Smooth muscle cell (in vitro differentiated cells): Measurements from ENCODE around the gene CLOCK. TPM values are rescaled to one million over a fixed set of nuclear protein-coding genes. Genes with fewer than 3 reads are reported as not detected.

Source experiments
- DNase-seq: peaks from one replicate; lab custom pipeline; 2025; ENCODE audit not compliant: unreplicated experiment; lab: John Stamatoyannopoulos, UW
- H2AFZ ChIP-seq: fragments of 200-600 bp; sonication (generic); 2 replicates; pipeline ENCODE4 v1.6.0; 2016; ENCODE audit warnings: antibody characterized with exemption, low read depth, mild to moderate bottlenecking
- H3F3A ChIP-seq: fragments of 200-600 bp; sonication (generic); 2 replicates; pipeline ENCODE4 v1.6.0; 2017; ENCODE audit warnings: antibody characterized with exemption, low read depth
- H3K27ac ChIP-seq: fragments of 200-600 bp; sonication (generic); 2 replicates; pipeline ENCODE4 v1.5.1; 2016; ENCODE audit warnings: low read depth, mild to moderate bottlenecking
- H3K27me3 ChIP-seq: fragments of 200-600 bp; sonication (generic); 2 replicates; pipeline ENCODE4 v1.6.1; 2016; ENCODE audit warnings: low read depth, mild to moderate bottlenecking
- H3K36me3 ChIP-seq: fragments of 200-600 bp; sonication (generic); 2 replicates; pipeline ENCODE4 v1.5.1; 2016; ENCODE audit warnings: low read depth
- H3K4me1 ChIP-seq: fragments of 200-600 bp; sonication (generic); 2 replicates; pipeline ENCODE4 v1.5.1; 2016; ENCODE audit warnings: low read depth
- H3K4me2 ChIP-seq: fragments of 200-600 bp; sonication (generic); 2 replicates; pipeline ENCODE4 v1.6.0; 2016; ENCODE audit warnings: mild to moderate bottlenecking
- H3K4me3 ChIP-seq: fragments of 200-600 bp; sonication (generic); 2 replicates; pipeline ENCODE4 v1.5.1; 2016; ENCODE audit warnings: mild to moderate bottlenecking
- H3K79me2 ChIP-seq: fragments of 200-600 bp; sonication (generic); 2 replicates; pipeline ENCODE4 v1.6.0; 2016; ENCODE audit warnings: low read depth, mild to moderate bottlenecking
- H3K9ac ChIP-seq: fragments of 200-600 bp; sonication (generic); 2 replicates; pipeline ENCODE4 v1.6.0; 2016; ENCODE audit warnings: low read depth
- H3K9me3 ChIP-seq: fragments of 200-600 bp; sonication (generic); replicated peaks from 2 replicates; pipeline ENCODE4 v1.5.1; 2016; ENCODE audit warnings: low read depth
- H4K20me1 ChIP-seq: fragments of 200-600 bp; sonication (generic); 2 replicates; pipeline ENCODE4 v1.6.0; 2016; ENCODE audit warnings: low read depth
- WGBS: methylation state at CpG from one replicate; pipeline ENCODE4 v1.1.7; 2016; ENCODE audit warnings: low lambda C conversion rate; 5-methylcytosine and 5-hydroxymethylcytosine counted together
- polyA plus RNA-seq: library from polyadenylated mRNA; unstranded; fragments of >200 nt; fragmentation: Nextera tagmentation; extraction: Ambion mirVana; gene quantifications from 2 replicates; pipeline ENCODE4 v1.2.1, GENCODE V29; 2016
- total RNA-seq: library from RNA; depleted of rRNA; stranded (reverse); fragments of >200 nt; gene quantifications from 2 replicates; pipeline ENCODE4 v1.2.3, GENCODE V29; 2014
- TF ChIP-seq, protein P1 (sequence below): fragments of 200-600 bp; sonication (generic); IDR thresholded peaks from 2 replicates; pipeline ENCODE4 v1.5.1; 2017; ENCODE audit warnings: borderline replicate concordance, mild to moderate bottlenecking, antibody characterized with exemption; ENCODE audit not compliant: insufficient read depth, poor library complexity, severe bottlenecking

CLOCK gene
- total and polyA plus RNA-seq, 2 experiments from 2014 or later = 5.9 to 32.3 TPM

DNA sequence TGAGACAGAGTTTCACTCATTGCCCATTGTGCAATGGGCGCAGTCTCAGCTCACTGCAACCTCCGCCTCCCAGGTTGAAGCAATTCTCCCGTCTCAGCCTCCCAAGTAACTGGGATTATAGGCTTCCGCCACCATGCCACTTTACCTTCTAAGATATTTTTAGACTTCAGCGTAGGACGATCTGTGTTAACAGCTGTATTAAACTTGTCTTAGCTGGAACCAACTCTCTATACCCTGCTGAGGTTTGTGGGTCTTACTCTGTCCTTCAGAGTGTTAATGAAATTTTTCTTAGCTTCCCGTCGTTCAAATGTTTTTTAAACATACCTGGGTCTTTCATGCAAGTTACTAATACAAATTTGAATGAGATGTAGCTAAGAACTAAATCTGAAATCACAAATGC is 136.3 kb downstream of the CLOCK start:
- peaks cover 100% of the 10 kb centered on the region for H3K79me2 ChIP-seq
- H3K4me1 ChIP-seq = peaks cover 5% of the 10 kb centered on the region
- H3F3A ChIP-seq = no peaks in the 10 kb centered on the region
- H3K9me3 ChIP-seq = no peaks in the 10 kb centered on the region
- peaks cover 5% of the 10 kb centered on the region for H3K36me3 ChIP-seq
- no peak overlapping the region for H3K4me2 ChIP-seq
- H3K27ac ChIP-seq = peak overlapping the region; percentile 48
- H3K4me3 ChIP-seq = no peak overlapping the region
- H4K20me1 ChIP-seq = peaks cover 100% of the 10 kb centered on the region
- no peak overlapping the region for H2AFZ ChIP-seq
- H3K9ac ChIP-seq = no peak overlapping the region
- no peaks in the 10 kb centered on the region for H3K27me3 ChIP-seq
- WGBS = 95% methylated on average over 8 of the region's 8 CpGs
- TF ChIP-seq, protein P1, sequence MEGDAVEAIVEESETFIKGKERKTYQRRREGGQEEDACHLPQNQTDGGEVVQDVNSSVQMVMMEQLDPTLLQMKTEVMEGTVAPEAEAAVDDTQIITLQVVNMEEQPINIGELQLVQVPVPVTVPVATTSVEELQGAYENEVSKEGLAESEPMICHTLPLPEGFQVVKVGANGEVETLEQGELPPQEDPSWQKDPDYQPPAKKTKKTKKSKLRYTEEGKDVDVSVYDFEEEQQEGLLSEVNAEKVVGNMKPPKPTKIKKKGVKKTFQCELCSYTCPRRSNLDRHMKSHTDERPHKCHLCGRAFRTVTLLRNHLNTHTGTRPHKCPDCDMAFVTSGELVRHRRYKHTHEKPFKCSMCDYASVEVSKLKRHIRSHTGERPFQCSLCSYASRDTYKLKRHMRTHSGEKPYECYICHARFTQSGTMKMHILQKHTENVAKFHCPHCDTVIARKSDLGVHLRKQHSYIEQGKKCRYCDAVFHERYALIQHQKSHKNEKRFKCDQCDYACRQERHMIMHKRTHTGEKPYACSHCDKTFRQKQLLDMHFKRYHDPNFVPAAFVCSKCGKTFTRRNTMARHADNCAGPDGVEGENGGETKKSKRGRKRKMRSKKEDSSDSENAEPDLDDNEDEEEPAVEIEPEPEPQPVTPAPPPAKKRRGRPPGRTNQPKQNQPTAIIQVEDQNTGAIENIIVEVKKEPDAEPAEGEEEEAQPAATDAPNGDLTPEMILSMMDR = no peak
- no peak for DNase-seq

DNA sequence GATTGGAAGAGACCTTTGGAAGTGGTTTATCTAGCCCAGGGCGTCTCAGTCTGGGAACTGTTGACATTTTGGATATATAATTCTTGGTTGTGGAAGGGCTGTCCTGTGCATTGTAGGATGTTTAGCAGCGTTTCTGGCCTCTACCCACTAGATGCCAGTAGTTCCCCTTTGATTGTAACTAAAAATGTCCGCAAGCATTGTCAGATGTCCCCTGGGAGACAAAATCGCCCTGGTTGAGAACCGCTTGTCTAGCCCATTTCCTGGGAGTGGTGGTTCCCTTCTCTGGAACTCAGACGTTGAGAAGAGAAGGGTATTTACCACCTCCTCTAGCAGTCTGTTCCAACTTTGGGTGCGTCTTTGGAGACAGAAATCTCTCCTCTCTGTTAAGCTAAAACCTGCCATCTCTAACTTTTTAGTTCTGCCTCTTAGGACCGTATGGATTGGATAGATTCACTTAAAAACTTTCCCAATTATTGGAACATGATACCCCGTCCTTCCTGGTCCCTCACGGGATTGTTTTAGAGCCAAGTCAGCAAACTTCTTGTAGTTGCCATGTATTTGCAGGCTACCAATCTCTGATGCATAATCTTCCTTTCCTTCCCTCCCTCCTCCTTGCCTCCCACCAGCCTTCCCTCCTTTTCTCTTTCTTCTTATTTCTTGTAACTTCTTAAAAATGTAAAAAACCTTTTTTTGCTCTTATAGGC is 137.1 kb downstream of the CLOCK start:
- peak overlapping the region; percentile 48 for H3K27ac ChIP-seq
- peak overlapping the region; percentile 6 for H3K9ac ChIP-seq
- no peak overlapping the region for H3K4me3 ChIP-seq
- peaks cover 5% of the 10 kb centered on the region for H3K4me1 ChIP-seq
- no peak for DNase-seq
- WGBS = 57% methylated on average over 10 of the region's 10 CpGs
- no peak overlapping the region for H2AFZ ChIP-seq
- peaks cover 5% of the 10 kb centered on the region for H3K36me3 ChIP-seq
- H3K9me3 ChIP-seq = no peaks in the 10 kb centered on the region
- peaks cover 5% of the 10 kb centered on the region for H3F3A ChIP-seq
- peak overlapping the region; percentile 40 for H3K4me2 ChIP-seq
- peaks cover 100% of the 10 kb centered on the region for H3K79me2 ChIP-seq
- peaks cover 100% of the 10 kb centered on the region for H4K20me1 ChIP-seq
- H3K27me3 ChIP-seq = no peaks in the 10 kb centered on the region
- TF ChIP-seq, protein P1 = peak; percentile 20

DNA sequence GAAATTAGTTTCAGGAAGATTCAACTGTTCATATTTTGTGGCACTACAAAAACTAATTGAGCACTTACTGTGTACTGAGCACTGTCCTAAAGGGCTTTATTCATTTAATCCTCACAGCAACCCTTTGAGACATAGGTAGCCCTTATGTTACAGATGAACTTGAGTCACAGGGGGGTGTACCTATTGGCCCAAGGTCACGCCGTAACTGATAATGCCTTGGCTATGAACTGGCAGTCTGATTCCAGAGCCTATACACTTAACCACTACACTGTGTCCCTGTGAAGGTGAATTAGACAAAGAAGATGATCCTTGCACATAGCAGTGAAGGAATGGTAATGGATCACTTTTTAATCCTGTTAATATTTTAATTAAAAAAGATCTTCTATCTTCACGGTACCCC is 138.9 kb downstream of the CLOCK start:
- peaks cover 5% of the 10 kb centered on the region for H3K4me1 ChIP-seq
- peaks cover 100% of the 10 kb centered on the region for H4K20me1 ChIP-seq
- no peaks in the 10 kb centered on the region for H3K27me3 ChIP-seq
- peaks cover 6% of the 10 kb centered on the region for H3K36me3 ChIP-seq
- TF ChIP-seq, protein P1 = no peak
- H3K4me3 ChIP-seq = no peak overlapping the region
- no peak overlapping the region for H2AFZ ChIP-seq
- peaks cover 100% of the 10 kb centered on the region for H3K79me2 ChIP-seq
- no peaks in the 10 kb centered on the region for H3K9me3 ChIP-seq
- peaks cover 10% of the 10 kb centered on the region for H3F3A ChIP-seq
- H3K9ac ChIP-seq = no peak overlapping the region
- H3K27ac ChIP-seq = peak overlapping the region; percentile 48
- no peak for DNase-seq
- 74% methylated on average over 3 of the region's 3 CpGs for WGBS
- H3K4me2 ChIP-seq = peak overlapping the region; percentile 40

DNA sequence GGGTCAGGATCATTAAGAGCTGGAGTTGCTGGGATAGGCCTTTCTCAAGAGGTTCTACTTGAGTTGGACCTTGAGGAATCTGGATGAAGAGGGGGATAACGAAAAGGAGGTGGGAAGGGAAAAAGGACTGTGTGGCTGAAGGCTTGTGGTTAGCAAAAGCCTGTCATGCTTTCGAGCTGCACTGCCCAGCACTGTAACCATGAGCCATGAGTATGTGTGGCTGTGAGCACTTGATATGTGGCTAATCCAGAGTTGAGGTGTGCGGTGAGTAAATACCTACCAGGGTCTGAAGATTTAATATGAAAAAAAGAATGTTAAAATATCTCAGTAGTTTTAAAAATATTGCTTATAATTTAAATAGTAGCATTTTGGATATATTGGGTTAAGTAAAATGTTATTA is 139.6 kb downstream of the CLOCK start:
- H3K36me3 ChIP-seq = peaks cover 6% of the 10 kb centered on the region

More for the DNA sequence above, 139.6 kb downstream of the CLOCK start:
- H3K9me3 ChIP-seq = no peaks in the 10 kb centered on the region
- no peak overlapping the region for H2AFZ ChIP-seq
- WGBS = 63% methylated on average over 3 of the region's 3 CpGs
- H3K4me2 ChIP-seq = peak overlapping the region; percentile 19
- no peaks in the 10 kb centered on the region for H3K27me3 ChIP-seq
- H4K20me1 ChIP-seq = peaks cover 98% of the 10 kb centered on the region
- H3K27ac ChIP-seq = peak overlapping the region; percentile 48
- no peak overlapping the region for H3K9ac ChIP-seq
- peaks cover 5% of the 10 kb centered on the region for H3K4me1 ChIP-seq
- H3F3A ChIP-seq = peaks cover 10% of the 10 kb centered on the region
- no peak overlapping the region for H3K4me3 ChIP-seq
- peaks cover 99% of the 10 kb centered on the region for H3K79me2 ChIP-seq
- TF ChIP-seq, protein P1 = no peak
- no peak for DNase-seq
